OCI-LY3 (cell line): ENCODE results near the gene GPR4.

ENCODE experiments used
- CTCF ChIP-seq: fragments of 200-600, 300-600 bp; sonication (generic); IDR thresholded peaks from 2 replicates; pipeline ENCODE4 v1.5.1; 2014; ENCODE audit warnings: antibody characterized with exemption, low read length, low read depth
- EZH2phosphoT487 ChIP-seq: fragments of 200-600 bp; shearing (Covaris generic); IDR thresholded peaks from 2 replicates; pipeline ENCODE4 v1.6.1; 2018; ENCODE audit warnings: antibody characterized with exemption, mixed run types, low read depth

GRCh38 chr19:45577111-45577905 is 24.7 kb downstream of the GPR4 start:
- TF ChIP-seq CTCF (no peak), EZH2phosphoT487 (no peak)
